PC-9 (cell line): Measurements from ENCODE around the gene PCBP1. TPM values are rescaled to one million over a fixed set of nuclear protein-coding genes. Genes with fewer than 3 reads are reported as not detected.

ENCODE experiments used
- total RNA-seq: library from RNA; stranded (reverse); gene quantifications from 2 replicates; pipeline ENCODE4 v1.2.3, GENCODE V29; 2021

PCBP1 gene
- total RNA-seq, 1 experiment from 2014 or later = 227 TPM

Other genes starting within 250 kb of the PCBP1 start
- 29.9 and 38.1 TPM in 2 replicates for gene SNRNP27, start 193.5 kb upstream of the PCBP1 start, total RNA-seq
- gene MXD1, start 172.4 kb upstream of the PCBP1 start, total RNA-seq = 8.5 and 8.8 TPM in 2 replicates
- 0.30 and 0.48 TPM in 2 replicates for gene ASPRV1, start 125.8 kb upstream of the PCBP1 start, total RNA-seq
- gene C2orf42, start 103.5 kb downstream of the PCBP1 start, total RNA-seq = 12.7 and 14.3 TPM in 2 replicates
- gene TIA1, start 161.2 kb downstream of the PCBP1 start, total RNA-seq = 104 and 121 TPM in 2 replicates
- gene PCYOX1, start 170.7 kb downstream of the PCBP1 start, total RNA-seq = 54.1 and 59.5 TPM in 2 replicates
- gene SNRPG, start 206.3 kb downstream of the PCBP1 start, total RNA-seq = 138 and 249 TPM in 2 replicates
- gene FAM136A, start 214.6 kb downstream of the PCBP1 start, total RNA-seq = 38.5 and 39.3 TPM in 2 replicates